Activated CD4-positive, alpha-beta T cell treated with anti-CD3 and anti-CD28 coated beads for 36 hours (primary cell): ENCODE results near the gene MAD1L1. TPM values are rescaled to one million over a fixed set of nuclear protein-coding genes. Genes with fewer than 3 reads are reported as not detected.
A peak's percentile ranks its signal among the peaks of the same experiment; 100 is the strongest.

Experiments
- ATAC-seq: fragments of 200-7000 bp; cut with Tn5 transposase; one replicate; pipeline ENCODE4 v1.10.0; 2021; ENCODE audit warnings: mild to moderate bottlenecking, moderate library complexity
- CTCF ChIA-PET: fragments of 350-600 bp; sonication (Branson Sonifier 250); formaldehyde crosslinking; loops from one replicate; lab custom pipeline; 2021; ENCODE audit warnings: antibody characterized with exemption; lab: Charles Lee
- POLR2A ChIA-PET: fragments of 350-600 bp; sonication (Branson Sonifier 250); formaldehyde crosslinking; loops from one replicate; lab custom pipeline; 2021; ENCODE audit warnings: antibody characterized with exemption, inconsistent platforms; lab: Charles Lee
- DNase-seq: peaks from one replicate; pipeline ENCODE4 v3.0.0-alpha.2; 2020
- H3K27ac Mint-ChIP-seq: one replicate; pipeline ENCODE4 v1.8.0; 2021; ENCODE audit warnings: mixed read lengths
- H3K27me3 Mint-ChIP-seq: one replicate; pipeline ENCODE4 v1.8.0; 2021; ENCODE audit warnings: mixed read lengths
- H3K36me3 Mint-ChIP-seq: one replicate; pipeline ENCODE4 v1.8.0; 2021; ENCODE audit warnings: low read depth, mixed read lengths
- H3K4me1 Mint-ChIP-seq: one replicate; pipeline ENCODE4 v1.8.0; 2021; ENCODE audit warnings: mixed read lengths
- H3K4me3 Mint-ChIP-seq: one replicate; pipeline ENCODE4 v1.8.0; 2021; ENCODE audit warnings: mild to moderate bottlenecking, moderate library complexity, mixed read lengths
- H3K9me3 Mint-ChIP-seq: one replicate; pipeline ENCODE4 v1.8.0; 2021; ENCODE audit warnings: low read depth, mixed read lengths
- intact Hi-C, 2 experiments: fragments of 100-400 bp; cut with DNase I in 1 of 2; cut with micrococcal nuclease in 1 of 2; formaldehyde crosslinking; loops; one replicate each; pipeline versions ENCODE4 v1.14.2 to v1.15.1; 2022 to 2024; cut with DNase I, micrococcal nuclease
- total RNA-seq, 2 experiments: library from RNA; stranded (reverse); gene quantifications; one replicate each; pipeline ENCODE4 v1.2.3, GENCODE V29; 2021

MAD1L1 gene
- total RNA-seq, 2 experiments from 2014 or later: 50.2 to 61.7 TPM

DNA sequence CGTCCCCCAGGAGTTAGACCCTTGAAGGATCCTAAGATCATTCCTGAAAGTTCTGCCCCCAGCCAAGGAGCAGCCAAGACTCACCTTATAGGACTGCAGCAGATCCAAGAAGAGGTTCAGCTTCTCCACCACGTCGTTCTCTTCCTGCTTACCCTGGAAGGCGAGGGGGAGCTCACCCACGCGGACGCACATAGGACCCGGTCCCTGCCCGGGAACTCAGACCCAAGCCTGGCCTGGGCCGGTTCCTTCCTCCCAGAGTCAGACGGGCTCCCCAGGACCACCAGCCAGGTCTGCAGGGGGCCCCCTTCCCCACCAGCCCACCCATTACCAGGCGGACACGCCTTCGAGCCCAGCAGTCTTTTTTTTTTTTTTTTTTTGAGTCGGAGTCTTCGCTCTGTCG lies 24.9 kb upstream of the MAD1L1 start:
- CTCF ChIA-PET: no interaction called here
- intact Hi-C loops: no loop called here

DNA sequence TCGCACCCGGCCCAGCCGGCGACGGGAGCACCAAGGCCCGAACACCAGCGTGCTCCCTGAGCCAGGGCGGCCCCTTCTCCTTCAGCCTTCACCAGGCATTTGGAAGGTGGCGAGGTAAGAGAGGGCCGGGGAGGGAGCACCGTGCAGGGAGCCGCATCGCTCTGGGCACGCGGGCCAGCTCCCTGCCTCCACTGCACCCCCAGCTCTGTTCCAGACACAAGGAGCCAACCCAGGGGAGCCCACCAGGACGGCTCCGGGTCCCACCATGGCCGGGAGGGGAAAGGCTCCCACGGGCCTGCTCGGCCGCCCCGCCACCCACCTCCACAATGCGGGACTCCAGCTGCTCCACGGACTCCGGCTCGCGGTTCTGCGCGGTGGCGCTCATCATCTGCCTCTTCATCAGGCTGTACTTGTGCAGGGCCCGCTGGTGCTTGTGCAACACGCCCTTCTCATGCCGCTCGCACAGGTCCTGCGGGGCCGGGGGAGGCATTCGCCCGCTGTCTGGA lies 24.4 kb upstream of the MAD1L1 start:
- H3K4me3 Mint-ChIP-seq: no peak overlapping the region
- no peaks in the 10 kb centered on the region for H3K9me3 Mint-ChIP-seq
- peaks cover 14% of the 10 kb centered on the region for H3K4me1 Mint-ChIP-seq
- POLR2A ChIA-PET: no interaction called here
- H3K27ac Mint-ChIP-seq: no peak overlapping the region
- no peaks in the 10 kb centered on the region for H3K27me3 Mint-ChIP-seq
- intact Hi-C loops: no loop called here
- DNase-seq (no peak), ATAC-seq (no peak)
- peaks cover 8% of the 10 kb centered on the region for H3K36me3 Mint-ChIP-seq
- CTCF ChIA-PET: no interaction called here

More for the DNA sequence above, 24.9 kb upstream of the MAD1L1 start:
- Mint-ChIP-seq H3K4me3 (no peak overlapping the region), H3K27me3 (no peaks in the 10 kb centered on the region), H3K9me3 (no peaks in the 10 kb centered on the region), H3K27ac (no peak overlapping the region), H3K36me3 (peaks cover 10% of the 10 kb centered on the region), H3K4me1 (peaks cover 15% of the 10 kb centered on the region)
- no peak for ATAC-seq
- DNase-seq: no peak
- POLR2A ChIA-PET: no interaction called here

DNA sequence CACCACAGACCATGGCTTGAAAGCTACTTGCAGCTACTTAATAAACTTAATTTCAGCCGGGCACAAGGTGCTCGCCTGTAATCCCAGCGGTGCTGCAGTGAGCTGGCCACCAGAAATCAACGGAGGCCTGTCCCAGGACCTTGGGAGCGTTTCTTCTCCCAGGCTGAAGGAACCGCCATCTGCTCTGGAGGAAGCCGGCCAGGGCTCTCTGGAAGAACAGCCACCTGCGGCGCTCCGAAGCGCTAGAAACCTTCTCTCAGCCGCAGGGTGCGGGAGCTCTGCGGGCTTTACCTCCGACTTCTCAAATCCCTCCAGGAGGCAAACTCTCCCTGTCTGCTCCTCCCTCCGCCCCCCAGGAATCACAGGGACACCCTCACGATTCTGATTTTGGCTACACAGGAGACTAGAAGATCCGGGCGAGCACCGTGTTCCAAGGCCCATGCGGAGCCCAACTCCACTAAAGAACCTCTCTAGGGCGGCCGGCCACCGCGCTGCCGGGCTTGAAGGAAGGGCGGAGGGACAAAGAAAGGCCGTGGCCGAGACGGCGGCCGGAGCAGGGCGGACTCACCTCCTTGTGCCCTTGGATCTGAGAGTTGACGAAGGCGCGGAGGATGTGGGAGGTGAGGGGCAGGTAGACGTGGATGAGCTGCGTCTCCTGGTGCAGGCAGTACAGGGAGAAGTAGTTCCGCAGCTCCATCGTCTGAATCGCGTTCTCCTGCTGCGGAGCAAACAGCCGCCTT lies 23.7 kb upstream of the MAD1L1 start:
- Mint-ChIP-seq H3K27ac (no peak overlapping the region), H3K27me3 (no peaks in the 10 kb centered on the region), H3K4me3 (no peak overlapping the region), H3K36me3 (peaks cover 6% of the 10 kb centered on the region), H3K4me1 (peaks cover 8% of the 10 kb centered on the region), H3K9me3 (no peaks in the 10 kb centered on the region)
- ATAC-seq (no peak), DNase-seq (no peak)
- POLR2A ChIA-PET: no interaction called here
- intact Hi-C loops: no loop called here
- CTCF ChIA-PET: no interaction called here

DNA sequence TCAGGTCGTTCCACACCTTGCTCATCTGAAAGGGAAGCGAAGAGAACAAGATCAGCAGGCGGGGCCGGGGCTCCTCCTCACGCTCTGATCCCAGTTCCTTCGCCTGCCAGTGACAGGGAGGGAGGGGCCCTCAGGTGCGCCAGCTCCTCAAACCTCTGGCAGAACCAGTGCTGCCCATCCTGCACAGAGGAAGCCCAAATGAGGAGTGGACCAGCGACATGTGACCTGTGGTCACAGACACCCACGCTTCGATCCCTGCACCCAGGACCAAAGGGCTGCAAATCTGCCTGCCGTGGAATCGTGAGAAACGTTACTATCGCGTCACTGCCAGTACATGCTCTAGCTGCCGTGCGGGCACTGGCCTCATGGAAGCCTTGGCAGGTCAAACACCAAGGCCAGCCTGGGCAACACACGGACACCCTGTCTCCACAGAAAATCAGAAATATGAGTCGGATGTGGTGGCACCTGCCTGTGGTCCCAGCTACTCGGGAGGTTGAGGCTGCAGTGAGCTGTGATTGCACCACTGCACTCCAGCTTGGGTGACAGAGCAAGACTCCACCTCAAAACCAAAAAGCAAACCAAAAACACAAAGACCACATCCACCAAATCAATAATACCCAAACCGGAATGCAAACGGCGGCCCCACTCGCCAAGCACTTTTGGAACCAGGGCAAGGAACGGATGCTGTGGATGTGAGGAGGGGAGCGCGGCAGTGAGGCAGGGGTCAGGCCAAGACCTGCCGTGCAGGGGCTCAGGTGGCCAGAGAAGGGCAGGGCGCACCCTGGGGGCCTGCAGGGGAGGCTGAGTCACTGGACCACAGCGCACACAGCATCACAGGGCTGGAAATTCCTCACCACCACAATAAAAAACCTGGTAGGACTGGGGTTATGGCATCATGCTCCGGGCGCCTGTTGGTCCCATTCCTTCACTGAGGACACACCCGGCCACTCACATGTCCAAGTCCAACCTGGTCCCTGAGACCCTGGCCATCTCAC lies 22.7 kb upstream of the MAD1L1 start:
- intact Hi-C loops: no loop called here
- no peaks in the 10 kb centered on the region for H3K27me3 Mint-ChIP-seq
- H3K4me3 Mint-ChIP-seq: no peak overlapping the region
- CTCF ChIA-PET: interaction anchor here (0.5 to 0.6 kb wide), 2 partner anchors 33 kb away, joined by 3 read pairs; no protein-coding TSS in a partner anchor
- POLR2A ChIA-PET: no interaction called here
- DNase-seq (no peak), ATAC-seq (no peak)
- peaks cover 4% of the 10 kb centered on the region for H3K4me1 Mint-ChIP-seq
- no peaks in the 10 kb centered on the region for H3K9me3 Mint-ChIP-seq
- no peak overlapping the region for H3K27ac Mint-ChIP-seq
- peaks cover 9% of the 10 kb centered on the region for H3K36me3 Mint-ChIP-seq

DNA sequence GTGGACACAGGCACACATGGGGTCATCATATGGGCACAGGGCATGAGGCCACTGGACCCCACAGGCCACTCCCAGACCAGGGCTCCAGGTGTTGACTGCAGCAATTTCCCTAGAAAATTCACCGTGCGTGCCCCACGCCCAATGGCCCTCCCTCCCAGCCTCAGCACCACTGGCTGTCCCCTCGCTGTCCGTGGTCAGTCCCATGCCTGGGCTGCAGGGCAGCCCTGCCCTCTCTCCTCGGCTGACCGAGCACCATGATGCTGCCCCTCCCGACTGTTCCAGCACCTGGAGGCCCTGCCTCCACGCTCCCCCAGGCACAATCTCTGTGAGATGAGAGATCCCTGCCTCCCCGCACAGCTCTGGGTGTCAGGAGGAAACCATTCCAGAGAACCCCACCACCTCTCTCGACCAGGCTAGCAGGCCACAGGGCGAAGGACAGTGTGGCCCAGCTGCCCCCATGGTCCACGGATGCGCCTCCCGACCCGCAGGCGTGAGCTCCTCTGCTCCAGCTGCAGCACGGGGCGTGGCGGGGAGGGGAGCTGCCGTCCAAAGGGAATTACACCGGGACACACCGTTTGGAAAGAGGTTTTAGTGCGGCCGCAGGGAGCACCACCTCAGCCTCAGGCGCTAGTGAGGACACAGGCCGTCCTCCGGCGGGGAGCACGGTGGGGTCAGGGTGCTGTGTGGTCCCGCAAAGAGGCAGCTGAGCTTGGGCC lies 21.8 kb upstream of the MAD1L1 start:
- ATAC-seq: no peak
- Mint-ChIP-seq H3K9me3 (no peaks in the 10 kb centered on the region), H3K36me3 (peaks cover 7% of the 10 kb centered on the region), H3K27me3 (no peaks in the 10 kb centered on the region), H3K27ac (no peak overlapping the region), H3K4me1 (peaks cover 4% of the 10 kb centered on the region), H3K4me3 (no peak overlapping the region)
- ChIA-PET CTCF (interaction anchor here (0.5 to 0.6 kb wide), 2 partner anchors 33 to 262 kb away, joined by 3 read pairs; no protein-coding TSS in a partner anchor), POLR2A (interaction anchor here (0.6 kb wide), 1 partner anchor 64 kb away, joined by 7 read pairs; no protein-coding TSS in a partner anchor)
- intact Hi-C loops: no loop called here
- no peak for DNase-seq

DNA sequence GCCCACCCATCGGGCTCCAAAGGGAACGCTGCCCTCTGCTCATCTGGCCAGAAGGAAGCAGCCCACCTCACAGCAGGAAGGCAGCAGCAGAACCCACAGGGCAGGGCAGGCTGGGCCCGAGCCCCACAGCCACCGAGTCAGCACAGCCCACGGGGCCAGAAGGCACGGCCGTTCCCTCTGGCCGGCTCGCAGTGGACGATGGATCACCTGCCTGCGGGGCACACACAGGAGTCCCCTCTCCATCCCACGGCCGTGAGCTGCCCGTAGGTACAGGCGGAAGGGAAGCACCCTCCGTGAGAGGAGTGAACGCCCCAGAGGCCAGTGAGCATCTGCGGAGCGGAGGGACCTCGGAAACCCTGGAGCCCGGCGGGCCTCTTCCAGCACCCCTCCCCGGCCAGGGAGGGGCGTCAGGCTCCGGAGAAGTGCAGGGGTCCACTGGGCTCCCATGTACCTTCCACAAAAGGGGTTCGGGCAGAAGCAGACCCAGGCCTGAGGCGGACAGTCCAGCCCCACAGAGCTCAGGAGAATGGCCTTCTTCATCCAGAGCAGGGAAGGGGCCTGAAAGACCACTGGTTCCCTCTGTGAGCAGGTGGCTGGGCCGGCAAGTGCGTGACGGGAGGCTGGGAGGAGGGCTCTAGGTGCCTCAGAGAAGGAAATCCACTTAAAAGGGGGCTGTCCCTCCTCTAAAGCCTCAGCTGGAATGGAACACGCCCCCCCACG lies 20.9 kb upstream of the MAD1L1 start:
- intact Hi-C loops: no loop called here
- Mint-ChIP-seq H3K27me3 (no peaks in the 10 kb centered on the region), H3K4me1 (peaks cover 11% of the 10 kb centered on the region), H3K9me3 (no peaks in the 10 kb centered on the region), H3K27ac (no peak overlapping the region), H3K4me3 (no peak overlapping the region), H3K36me3 (peaks cover 9% of the 10 kb centered on the region)
- ChIA-PET POLR2A (no interaction called here), CTCF (interaction anchor here (0.6 kb wide), 2 partner anchors 263 to 454 kb away, joined by 3 read pairs; no protein-coding TSS in a partner anchor)
- DNase-seq (no peak), ATAC-seq (no peak)

DNA sequence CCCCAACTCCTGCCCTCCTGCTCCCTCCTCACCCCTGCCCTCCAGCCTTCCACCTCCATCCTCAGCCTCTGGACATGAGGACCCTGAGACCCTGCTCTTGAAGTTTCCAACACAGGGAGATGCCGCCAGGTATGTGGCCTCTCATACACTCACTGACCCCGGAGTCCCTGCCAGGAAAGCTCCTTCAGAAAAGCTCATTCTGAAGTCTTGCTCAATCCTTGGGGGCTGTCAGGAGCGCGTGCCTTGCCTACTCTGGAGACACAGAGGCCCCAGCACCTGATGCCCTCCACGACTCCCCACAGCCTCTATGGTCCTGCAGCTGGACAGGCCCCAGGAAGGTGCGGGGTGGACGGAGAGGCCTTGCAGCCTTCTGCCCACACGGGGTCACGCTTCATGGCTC lies 20.3 kb upstream of the MAD1L1 start:
- intact Hi-C loops: no loop called here
- no peak overlapping the region for H3K27ac Mint-ChIP-seq
- POLR2A ChIA-PET: no interaction called here
- ATAC-seq: no peak
- CTCF ChIA-PET: no interaction called here
- no peak overlapping the region for H3K4me3 Mint-ChIP-seq
- H3K9me3 Mint-ChIP-seq: no peaks in the 10 kb centered on the region
- peaks cover 12% of the 10 kb centered on the region for H3K4me1 Mint-ChIP-seq
- H3K36me3 Mint-ChIP-seq: peaks cover 11% of the 10 kb centered on the region
- no peak for DNase-seq
- H3K27me3 Mint-ChIP-seq: no peaks in the 10 kb centered on the region

DNA sequence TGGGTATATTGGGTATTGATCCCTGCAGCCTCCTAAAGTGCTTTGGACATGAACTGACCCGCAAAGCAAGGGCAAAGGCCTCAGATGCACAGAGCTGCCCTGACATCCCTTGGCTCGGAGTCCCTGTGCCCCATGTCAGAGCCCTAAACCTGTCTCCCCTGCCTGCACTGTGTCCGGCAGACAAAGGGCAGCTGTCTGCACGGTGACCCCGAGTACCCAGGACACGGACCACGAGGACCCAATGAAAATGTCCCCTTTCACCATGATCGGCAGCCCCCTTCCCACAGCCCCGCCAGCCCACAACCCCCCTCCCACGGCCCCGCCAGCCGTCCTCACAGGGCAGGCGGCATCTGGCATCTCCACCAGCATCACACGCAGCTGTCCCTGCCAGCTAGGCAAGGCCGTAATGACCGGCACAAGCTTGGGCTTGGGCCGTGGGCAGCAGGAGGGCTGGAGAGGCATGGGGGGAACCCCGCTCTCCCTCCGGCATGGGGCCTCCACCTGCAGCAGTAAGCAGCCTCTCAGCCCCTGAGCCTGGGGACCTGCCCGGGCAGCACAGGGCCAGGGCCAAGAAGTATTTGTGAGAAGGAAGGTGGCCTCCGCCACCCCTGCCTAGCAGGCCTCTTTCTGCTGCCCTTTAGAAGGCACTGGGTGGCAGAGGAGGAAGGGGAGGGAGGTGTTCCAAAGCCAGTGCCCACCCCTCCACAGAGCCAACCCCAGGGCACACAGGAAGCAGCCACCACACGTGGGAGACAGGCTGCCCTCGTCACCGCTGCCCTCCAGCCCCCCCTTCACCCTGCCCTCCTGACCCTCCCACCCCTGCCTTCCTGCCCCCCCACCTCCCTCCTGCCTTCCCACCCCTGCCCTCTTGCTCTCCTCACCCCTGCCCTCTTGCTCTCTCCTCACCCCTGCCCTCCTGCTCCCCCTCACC lies 19.4 kb upstream of the MAD1L1 start:
- intact Hi-C loops: no loop called here
- DNase-seq: no peak
- H3K4me1 Mint-ChIP-seq: peaks cover 12% of the 10 kb centered on the region
- peak; percentile 26 for ATAC-seq
- H3K27ac Mint-ChIP-seq: no peak overlapping the region
- POLR2A ChIA-PET: no interaction called here
- H3K9me3 Mint-ChIP-seq: no peaks in the 10 kb centered on the region
- peaks cover 8% of the 10 kb centered on the region for H3K36me3 Mint-ChIP-seq
- no peaks in the 10 kb centered on the region for H3K27me3 Mint-ChIP-seq
- CTCF ChIA-PET: interaction anchor here (1.5 kb wide), 1 partner anchor 96 kb away, joined by 5 read pairs; no protein-coding TSS in a partner anchor
- no peak overlapping the region for H3K4me3 Mint-ChIP-seq

DNA sequence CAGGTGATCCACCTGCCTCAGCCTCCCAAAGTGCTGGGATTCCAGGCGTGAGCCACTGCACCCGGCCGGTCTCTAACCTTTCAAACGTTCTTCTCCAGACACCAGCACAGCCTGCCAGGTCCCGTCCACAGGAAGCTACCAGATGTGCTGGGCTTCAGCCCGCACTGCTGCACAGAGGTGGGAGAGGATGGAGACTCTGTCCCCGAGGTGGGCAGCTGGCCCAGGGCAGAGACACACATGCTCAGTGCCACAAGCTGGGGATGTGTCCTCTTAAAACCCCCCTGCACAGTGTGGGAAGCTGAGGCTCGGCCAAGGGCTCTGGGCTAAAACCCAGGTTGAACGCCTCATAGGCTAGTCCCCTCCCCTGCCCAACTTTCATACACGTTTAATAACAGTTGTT lies 18.6 kb upstream of the MAD1L1 start:
- Mint-ChIP-seq H3K36me3 (peaks cover 8% of the 10 kb centered on the region), H3K9me3 (no peaks in the 10 kb centered on the region), H3K27ac (no peak overlapping the region), H3K27me3 (no peaks in the 10 kb centered on the region), H3K4me3 (no peak overlapping the region), H3K4me1 (peaks cover 12% of the 10 kb centered on the region)
- intact Hi-C loops: no loop called here
- CTCF ChIA-PET: interaction anchor here (1.5 kb wide), 1 partner anchor 96 kb away, joined by 5 read pairs; no protein-coding TSS in a partner anchor
- POLR2A ChIA-PET: no interaction called here
- DNase-seq (no peak), ATAC-seq (no peak)
